ENCODE measurements around the gene PLXNA4.

Gene PLXNA4

DNA sequence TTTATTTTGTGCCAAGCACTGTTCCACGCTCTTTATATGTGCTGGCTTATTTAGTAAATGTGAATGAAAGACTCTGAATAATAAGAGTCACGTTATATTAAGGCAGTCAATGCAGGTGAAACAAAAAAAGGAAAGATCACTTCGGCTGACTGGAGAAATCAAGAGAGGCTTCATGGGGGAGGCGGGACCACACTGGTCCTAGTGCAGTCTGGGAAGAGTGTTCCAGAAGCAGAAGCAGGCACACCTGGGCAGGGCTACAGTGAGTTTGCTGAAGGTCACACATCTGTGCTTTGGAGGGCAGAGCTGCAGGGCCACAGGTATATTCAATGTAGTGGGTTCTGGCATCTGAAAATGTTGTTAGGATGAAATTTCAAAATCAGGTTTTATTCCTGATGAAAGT, 176.9 kb downstream of the PLXNA4 start:
- TF ChIP-seq, protein P1, sequence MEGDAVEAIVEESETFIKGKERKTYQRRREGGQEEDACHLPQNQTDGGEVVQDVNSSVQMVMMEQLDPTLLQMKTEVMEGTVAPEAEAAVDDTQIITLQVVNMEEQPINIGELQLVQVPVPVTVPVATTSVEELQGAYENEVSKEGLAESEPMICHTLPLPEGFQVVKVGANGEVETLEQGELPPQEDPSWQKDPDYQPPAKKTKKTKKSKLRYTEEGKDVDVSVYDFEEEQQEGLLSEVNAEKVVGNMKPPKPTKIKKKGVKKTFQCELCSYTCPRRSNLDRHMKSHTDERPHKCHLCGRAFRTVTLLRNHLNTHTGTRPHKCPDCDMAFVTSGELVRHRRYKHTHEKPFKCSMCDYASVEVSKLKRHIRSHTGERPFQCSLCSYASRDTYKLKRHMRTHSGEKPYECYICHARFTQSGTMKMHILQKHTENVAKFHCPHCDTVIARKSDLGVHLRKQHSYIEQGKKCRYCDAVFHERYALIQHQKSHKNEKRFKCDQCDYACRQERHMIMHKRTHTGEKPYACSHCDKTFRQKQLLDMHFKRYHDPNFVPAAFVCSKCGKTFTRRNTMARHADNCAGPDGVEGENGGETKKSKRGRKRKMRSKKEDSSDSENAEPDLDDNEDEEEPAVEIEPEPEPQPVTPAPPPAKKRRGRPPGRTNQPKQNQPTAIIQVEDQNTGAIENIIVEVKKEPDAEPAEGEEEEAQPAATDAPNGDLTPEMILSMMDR (IDR thresholded peaks at IDR 0.05; ENCODE audit: extremely low read depth, missing control alignments) = no peak
- DNase-seq (ENCODE audit: low spot score) = no peak

DNA sequence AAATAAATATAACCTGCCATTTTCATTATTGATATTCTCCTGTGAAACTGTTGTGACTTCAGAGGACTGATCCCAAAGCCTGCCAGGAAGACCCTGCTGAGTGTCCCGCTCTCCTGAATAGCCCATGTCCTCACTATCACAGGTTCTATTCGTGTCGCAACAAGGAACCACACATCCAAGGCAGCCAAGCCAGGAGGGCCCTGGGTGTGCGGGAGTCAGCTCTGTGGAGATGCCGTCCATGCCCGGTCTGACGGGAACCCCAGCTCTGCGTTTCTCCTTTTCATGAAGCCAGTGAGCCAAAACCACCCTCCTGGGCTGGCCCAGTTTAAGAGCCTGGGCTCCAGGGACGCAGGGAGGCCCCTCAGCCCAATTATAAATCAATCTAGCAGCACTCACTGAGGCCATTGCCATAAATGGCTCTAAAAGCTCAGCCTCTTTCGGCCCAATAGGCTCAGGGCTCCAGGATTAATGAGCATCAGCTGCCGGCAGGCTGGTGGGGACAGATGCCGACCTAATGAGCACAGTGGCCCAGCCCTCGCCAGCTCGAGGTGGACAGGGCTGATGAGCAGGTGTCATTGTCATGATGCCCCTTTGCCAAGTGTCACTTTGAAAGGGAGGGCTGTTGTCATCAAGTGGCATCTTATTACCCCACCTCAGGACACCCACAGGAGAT, 177.9 kb downstream of the PLXNA4 start:
- no peak for DNase-seq (ENCODE audit: low spot score)
- TF ChIP-seq, protein P1 (IDR thresholded peaks at IDR 0.05; ENCODE audit: extremely low read depth, missing control alignments) = no peak

- no peak for DNase-seq (ENCODE audit: low spot score)
- TF ChIP-seq, protein P1 (IDR thresholded peaks at IDR 0.05; ENCODE audit: extremely low read depth, missing control alignments) = no peak
Observed at GRCh38 chr7:132397070-132397469, 179.2 kb downstream of the PLXNA4 start.

GRCh38 chr7:132395361-132395760, 180.9 kb downstream of the PLXNA4 start:
- no peak for DNase-seq (ENCODE audit: low spot score)
- TF ChIP-seq, protein P1 (IDR thresholded peaks at IDR 0.05; ENCODE audit: extremely low read depth, missing control alignments) = no peak

DNA sequence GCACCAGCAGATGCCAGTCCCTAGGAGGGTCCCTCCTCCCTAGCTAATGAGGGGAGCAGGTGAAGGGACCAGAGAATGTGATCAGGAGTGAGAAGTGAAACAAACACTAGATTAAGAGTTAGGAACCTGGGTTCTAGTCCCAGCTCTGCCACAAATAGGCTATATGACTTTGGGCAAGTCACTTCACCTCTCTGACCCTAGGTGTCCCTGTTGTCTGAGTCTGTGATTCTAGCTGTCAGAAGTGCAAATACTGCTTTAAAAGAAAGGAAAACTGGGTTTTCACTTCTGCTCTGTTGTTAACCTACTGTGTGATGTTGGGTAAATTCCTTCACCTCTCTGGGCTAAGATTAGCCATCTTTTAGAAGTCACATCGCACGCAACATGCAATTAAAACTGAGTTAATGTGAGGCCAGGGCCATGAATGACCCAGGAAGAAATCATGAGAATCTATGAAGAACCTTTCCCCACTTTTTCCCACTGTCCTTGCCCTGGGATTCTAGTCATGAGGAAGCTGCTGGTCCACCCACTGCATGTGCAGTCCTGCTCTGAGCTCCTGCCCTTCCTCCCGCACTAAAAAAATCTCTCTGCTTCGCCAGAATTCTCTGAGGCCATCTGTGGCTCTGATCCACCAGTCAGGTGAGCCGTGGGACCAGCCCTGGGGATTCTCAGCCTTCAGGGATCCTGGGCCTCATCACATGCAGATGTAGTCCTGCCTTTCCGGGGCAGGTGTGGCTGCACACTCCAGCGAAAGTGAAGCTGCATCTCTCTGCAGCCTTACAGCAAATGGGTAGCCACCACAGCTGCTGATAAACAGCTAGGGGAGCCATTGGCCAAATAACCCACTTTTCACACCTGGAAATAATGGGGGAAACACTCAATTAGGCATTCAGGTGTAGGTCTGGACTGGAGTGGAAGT, 181.7 kb downstream of the PLXNA4 start:
- no peak for DNase-seq (ENCODE audit: low spot score)
- TF ChIP-seq, protein P1 (IDR thresholded peaks at IDR 0.05; ENCODE audit: extremely low read depth, missing control alignments) = no peak

DNA sequence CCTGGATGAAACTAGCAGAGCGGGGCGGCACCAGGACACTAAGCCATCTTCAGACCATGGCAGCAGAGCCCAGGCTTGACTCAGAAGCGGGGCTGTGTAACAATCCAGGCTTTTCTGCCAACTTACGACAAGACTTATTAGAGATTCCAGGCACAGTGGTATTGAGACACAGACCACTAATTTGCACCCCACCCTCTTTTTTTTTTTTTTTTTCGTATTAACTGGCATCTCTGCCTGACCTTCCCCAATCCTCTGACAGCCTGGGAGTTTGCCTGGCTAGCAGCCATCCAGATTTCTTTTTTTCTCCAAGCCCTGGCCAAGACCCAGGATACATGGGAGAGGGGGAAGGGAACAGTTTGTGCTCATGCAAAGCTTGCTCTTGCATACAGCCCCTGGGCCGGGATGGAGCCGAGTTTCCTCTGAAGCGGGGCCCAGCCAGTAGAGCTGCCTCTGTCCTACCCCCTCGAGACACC, 182.4 kb downstream of the PLXNA4 start:
- no peak for DNase-seq (ENCODE audit: low spot score)
- TF ChIP-seq, protein P1 (IDR thresholded peaks at IDR 0.05; ENCODE audit: extremely low read depth, missing control alignments) = no peak

DNA sequence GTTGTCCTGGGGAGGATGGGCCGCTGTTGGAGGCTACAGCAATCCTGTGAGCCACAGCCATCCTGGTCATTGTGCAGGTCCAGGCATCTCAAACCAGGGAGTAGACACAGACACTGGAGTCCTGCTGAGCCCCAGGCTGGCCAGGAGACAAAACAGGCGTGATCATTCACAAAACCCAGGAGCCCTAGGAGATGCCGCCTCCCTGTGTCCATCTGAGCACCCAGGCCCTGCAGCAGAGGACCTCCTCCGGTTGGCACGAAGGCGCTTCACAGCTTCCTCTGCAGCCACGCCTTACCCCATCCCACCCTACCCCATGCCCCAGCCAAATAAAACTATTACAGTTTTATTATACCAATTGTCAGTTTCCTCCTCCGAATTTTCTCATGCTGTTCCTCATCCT, 183.6 kb downstream of the PLXNA4 start:
- TF ChIP-seq, protein P1 (IDR thresholded peaks at IDR 0.05; ENCODE audit: extremely low read depth, missing control alignments) = no peak
- DNase-seq (ENCODE audit: low spot score) = no peak

All from GM20000 (cell line).